ENCODE results near the gene PGAP2.
"Not testable (repeated sequence)": the region's sequence is repeated elsewhere in the genome, so short reads cannot be mapped to it uniquely, and the experiment has no call there.

PGAP2 gene

DNA sequence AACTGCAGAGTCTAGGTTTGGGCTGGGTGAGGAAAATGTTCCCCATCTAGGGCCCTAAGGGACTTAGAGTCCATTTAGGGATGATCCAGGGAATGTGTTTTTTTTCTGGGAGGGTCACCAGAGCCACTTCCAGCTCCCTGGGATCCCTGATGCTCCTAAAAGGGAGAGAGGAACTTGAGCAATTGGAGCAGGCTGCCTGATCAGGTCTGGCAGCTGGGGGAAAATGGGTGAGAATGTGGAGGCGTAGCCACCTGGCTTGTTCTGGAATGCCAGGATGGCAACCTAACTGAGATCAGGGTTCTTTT is 1.2 kb downstream of the PGAP2 start:
- H3K4me3 ChIP-seq (ENCODE audit: low read depth in 1 of 2, low read length in 2 of 2), result peak overlapping the region in 1 of 2 donors; percentile 88

DNA sequence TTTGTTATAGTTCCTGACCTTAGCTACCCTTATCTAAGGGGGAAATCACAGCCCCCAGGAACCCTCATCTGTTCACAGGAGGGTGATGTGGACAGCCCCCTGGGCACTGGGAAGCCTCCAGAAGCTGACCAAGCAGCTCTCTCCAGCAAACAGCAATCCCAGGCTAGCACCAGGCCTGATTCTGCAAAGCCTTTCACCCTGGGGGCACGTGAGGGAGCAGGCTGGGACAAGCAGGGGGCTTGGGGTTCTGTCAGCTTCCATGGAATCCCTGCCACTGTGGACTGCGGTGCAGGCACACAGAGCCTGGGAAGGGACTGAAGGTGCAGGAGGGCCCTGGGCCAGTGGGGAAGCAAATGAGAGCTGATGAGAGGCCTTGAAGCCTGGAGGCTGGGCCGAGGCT is 2.1 kb downstream of the PGAP2 start:
- H3K4me3 ChIP-seq (ENCODE audit: low read depth in 1 of 2, low read length in 2 of 2), result no peak overlapping the region
- H3K27me3 ChIP-seq (ENCODE audit: low read depth, low read length), result no peaks in the 10 kb centered on the region
- peaks cover 7 to 8% of the 10 kb centered on the region in 2 donors for H3K4me1 ChIP-seq (ENCODE audit: control insufficient read depth in 1 of 2, insufficient read depth in 2 of 2, low read length in 2 of 2)
- H3K27ac ChIP-seq (ENCODE audit: low read length), result no peak overlapping the region
- H3K36me3 ChIP-seq (ENCODE audit: control insufficient read depth in 1 of 2, insufficient read depth in 2 of 2, low read length in 2 of 2), result no peaks in the 10 kb centered on the region
- H3K9me3 ChIP-seq (ENCODE audit: control insufficient read depth in 1 of 2, low read length in 2 of 2), result no peaks in the 10 kb centered on the region

More for the DNA sequence above, 1.2 kb downstream of the PGAP2 start:
- Histone ChIP-seq H3K36me3 (ENCODE audit: control insufficient read depth in 1 of 2, insufficient read depth in 2 of 2, low read length in 2 of 2) (no peaks in the 10 kb centered on the region), H3K27ac (ENCODE audit: low read length) (no peak overlapping the region), H3K9me3 (ENCODE audit: control insufficient read depth in 1 of 2, low read length in 2 of 2) (no peaks in the 10 kb centered on the region), H3K27me3 (ENCODE audit: low read depth, low read length) (no peaks in the 10 kb centered on the region), H3K4me1 (ENCODE audit: control insufficient read depth in 1 of 2, insufficient read depth in 2 of 2, low read length in 2 of 2) (peaks cover 7 to 8% of the 10 kb centered on the region in 2 donors)

DNA sequence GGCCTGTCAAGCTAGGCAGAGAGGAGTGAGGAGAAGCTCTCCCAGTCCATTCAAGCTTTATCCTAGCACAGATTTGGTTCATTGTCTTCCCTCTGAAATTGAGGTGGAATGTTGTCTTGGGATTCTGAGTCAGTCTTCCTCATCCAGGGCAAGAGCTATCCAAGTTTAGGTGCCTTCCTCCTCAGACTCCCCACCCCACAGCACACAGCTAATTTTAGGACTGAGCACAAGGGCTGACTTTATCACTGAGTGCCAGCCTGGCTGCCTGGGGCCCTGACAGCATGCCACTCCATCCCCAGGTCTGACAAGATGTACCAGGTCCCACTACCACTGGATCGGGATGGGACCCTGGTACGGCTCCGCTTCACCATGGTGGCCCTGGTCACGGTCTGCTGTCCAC is 2.6 kb downstream of the PGAP2 start:
- Histone ChIP-seq H3K27ac (ENCODE audit: low read length) (no peak overlapping the region), H3K9me3 (ENCODE audit: control insufficient read depth in 1 of 2, low read length in 2 of 2) (no peaks in the 10 kb centered on the region), H3K4me1 (ENCODE audit: control insufficient read depth in 1 of 2, insufficient read depth in 2 of 2, low read length in 2 of 2) (peaks cover 7 to 8% of the 10 kb centered on the region in 2 donors), H3K4me3 (ENCODE audit: low read depth in 1 of 2, low read length in 2 of 2) (no peak overlapping the region), H3K27me3 (ENCODE audit: low read depth, low read length) (no peaks in the 10 kb centered on the region), H3K36me3 (ENCODE audit: control insufficient read depth in 1 of 2, insufficient read depth in 2 of 2, low read length in 2 of 2) (no peaks in the 10 kb centered on the region)

DNA sequence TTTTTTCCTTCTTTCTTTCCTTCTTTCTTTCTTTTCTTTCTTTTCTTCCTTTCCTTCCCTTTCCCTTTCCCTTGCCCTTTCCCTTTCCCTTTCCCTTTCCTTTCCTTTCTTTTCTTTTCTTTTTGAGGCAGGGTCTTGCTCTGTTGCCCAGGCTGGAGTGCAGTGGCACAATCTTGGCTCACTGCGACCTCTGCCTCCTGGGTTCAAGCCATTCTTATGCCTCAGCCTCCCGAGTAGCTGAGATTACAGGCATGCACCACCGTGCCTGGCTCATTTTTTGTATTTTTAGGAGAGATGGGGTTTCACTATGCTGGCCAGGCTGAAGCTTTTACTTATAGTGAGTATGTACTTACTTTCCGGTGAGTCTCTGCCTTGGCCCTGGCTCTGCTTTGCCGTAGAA is 6.5 kb downstream of the PGAP2 start:
- H3K4me3 ChIP-seq (ENCODE audit: low read depth in 1 of 2, low read length in 2 of 2); H3K36me3 ChIP-seq (ENCODE audit: control insufficient read depth in 1 of 2, insufficient read depth in 2 of 2, low read length in 2 of 2); H3K27ac ChIP-seq (ENCODE audit: low read length); H3K9me3 ChIP-seq (ENCODE audit: control insufficient read depth in 1 of 2, low read length in 2 of 2); H3K27me3 ChIP-seq (ENCODE audit: low read depth, low read length); H3K4me1 ChIP-seq (ENCODE audit: control insufficient read depth in 1 of 2, insufficient read depth in 2 of 2, low read length in 2 of 2): not testable (repeated sequence)

DNA sequence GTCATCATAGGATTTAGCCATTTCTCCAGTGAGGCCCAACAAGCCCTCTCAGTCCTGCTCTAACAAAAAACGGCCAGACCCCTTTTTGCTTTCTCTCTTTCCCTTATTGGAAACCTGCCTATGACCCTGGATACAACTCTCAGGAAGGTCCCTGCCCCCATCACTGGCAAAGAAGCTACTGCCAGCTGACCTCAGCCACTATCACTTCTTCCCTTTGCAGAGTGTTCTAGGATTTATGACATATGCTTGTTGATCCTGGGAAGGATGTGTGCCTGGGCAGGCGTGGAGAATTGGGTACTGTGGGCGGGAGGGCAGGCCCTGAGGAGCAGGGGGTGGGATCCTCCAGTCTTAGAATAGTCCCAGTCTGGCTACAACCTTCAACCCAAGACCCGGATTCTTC is 7.5 kb downstream of the PGAP2 start:
- Histone ChIP-seq H3K4me1 (ENCODE audit: control insufficient read depth in 1 of 2, insufficient read depth in 2 of 2, low read length in 2 of 2) (no peaks in the 10 kb centered on the region), H3K9me3 (ENCODE audit: control insufficient read depth in 1 of 2, low read length in 2 of 2) (no peaks in the 10 kb centered on the region), H3K4me3 (ENCODE audit: low read depth in 1 of 2, low read length in 2 of 2) (no peak overlapping the region), H3K27me3 (ENCODE audit: low read depth, low read length) (no peaks in the 10 kb centered on the region), H3K36me3 (ENCODE audit: control insufficient read depth in 1 of 2, insufficient read depth in 2 of 2, low read length in 2 of 2) (no peaks in the 10 kb centered on the region), H3K27ac (ENCODE audit: low read length) (no peak overlapping the region)

DNA sequence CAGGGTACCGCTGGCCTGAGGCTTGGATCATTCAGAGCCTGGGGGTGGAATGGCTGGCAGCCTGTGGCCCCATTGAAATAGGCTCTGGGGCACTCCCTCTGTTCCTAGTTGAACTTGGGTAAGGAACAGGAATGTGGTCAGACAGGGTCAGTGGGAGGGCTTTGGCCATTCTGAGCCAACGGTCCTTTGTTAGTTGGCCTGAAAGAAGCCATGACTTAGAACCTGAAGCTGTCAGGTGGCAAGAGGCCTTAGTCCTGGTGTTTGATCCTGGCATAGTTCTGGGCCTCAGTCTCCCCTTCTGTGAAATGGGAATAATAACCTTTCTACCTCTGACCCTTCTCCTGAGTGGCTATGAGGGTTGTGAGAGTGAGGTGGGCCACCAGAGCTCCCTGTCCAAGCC is 8.3 kb downstream of the PGAP2 start:
- Histone ChIP-seq H3K36me3 (ENCODE audit: control insufficient read depth in 1 of 2, insufficient read depth in 2 of 2, low read length in 2 of 2) (no peaks in the 10 kb centered on the region), H3K4me1 (ENCODE audit: control insufficient read depth in 1 of 2, insufficient read depth in 2 of 2, low read length in 2 of 2) (no peaks in the 10 kb centered on the region), H3K27me3 (ENCODE audit: low read depth, low read length) (no peaks in the 10 kb centered on the region), H3K27ac (ENCODE audit: low read length) (no peak overlapping the region), H3K4me3 (ENCODE audit: low read depth in 1 of 2, low read length in 2 of 2) (no peak overlapping the region), H3K9me3 (ENCODE audit: control insufficient read depth in 1 of 2, low read length in 2 of 2) (no peaks in the 10 kb centered on the region)

DNA sequence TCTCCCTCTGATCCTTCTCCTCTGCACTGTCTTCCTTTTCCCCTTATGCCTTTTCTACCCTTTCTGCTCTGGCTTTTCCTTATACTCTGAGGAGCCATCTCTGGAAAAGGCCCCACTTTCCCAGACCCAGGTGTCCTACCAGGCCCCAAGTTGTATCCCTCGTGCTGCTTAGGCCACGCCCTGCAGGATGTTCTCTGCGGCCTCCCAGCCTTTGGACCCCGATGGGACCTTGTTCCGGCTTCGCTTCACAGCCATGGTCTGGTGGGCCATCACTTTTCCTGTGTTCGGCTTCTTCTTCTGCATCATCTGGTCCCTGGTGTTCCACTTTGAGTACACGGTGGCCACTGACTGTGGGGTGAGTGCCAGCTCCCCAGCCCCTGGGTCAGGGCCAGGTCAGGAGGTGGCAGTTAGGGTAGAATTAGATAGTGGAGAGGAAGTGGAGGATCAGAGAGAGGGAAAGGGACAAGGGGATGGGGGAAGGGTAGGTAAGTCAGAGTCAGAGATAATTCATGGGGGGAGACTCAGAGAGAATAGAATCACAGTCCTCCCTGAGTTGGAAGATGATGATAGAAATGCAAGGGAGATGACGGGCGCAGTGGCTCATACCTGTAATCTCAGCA is 8.9 kb downstream of the PGAP2 start:
- Histone ChIP-seq H3K9me3 (ENCODE audit: control insufficient read depth in 1 of 2, low read length in 2 of 2) (no peaks in the 10 kb centered on the region), H3K27me3 (ENCODE audit: low read depth, low read length) (no peaks in the 10 kb centered on the region), H3K4me3 (ENCODE audit: low read depth in 1 of 2, low read length in 2 of 2) (no peak overlapping the region), H3K4me1 (ENCODE audit: control insufficient read depth in 1 of 2, insufficient read depth in 2 of 2, low read length in 2 of 2) (no peaks in the 10 kb centered on the region), H3K27ac (ENCODE audit: low read length) (no peak overlapping the region), H3K36me3 (ENCODE audit: control insufficient read depth in 1 of 2, insufficient read depth in 2 of 2, low read length in 2 of 2) (no peaks in the 10 kb centered on the region)

DNA sequence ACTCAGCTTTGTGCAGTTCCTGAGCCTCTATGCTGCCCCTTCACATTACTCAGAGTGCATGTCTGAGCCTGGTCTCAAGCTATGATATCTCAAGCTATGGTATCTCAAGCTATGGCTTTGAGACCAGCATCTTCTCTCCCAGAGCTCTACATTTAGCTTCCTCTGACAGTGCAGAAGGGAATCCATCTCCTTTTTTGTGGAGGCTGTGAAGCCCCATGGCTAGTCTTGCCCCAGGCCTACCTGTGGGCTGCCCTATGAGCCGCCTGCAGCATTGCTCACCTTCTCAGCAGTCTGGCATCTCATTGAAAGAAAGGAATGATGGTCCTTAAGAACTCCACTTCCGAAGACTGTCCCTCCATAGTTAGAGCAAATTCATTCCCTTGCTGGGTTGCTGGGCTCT is 12.6 kb downstream of the PGAP2 start:
- H3K36me3 ChIP-seq (ENCODE audit: control insufficient read depth in 1 of 2, insufficient read depth in 2 of 2, low read length in 2 of 2), result peaks cover 2 to 3% of the 10 kb centered on the region in 2 donors
- no peaks in the 10 kb centered on the region for H3K9me3 ChIP-seq (ENCODE audit: control insufficient read depth in 1 of 2, low read length in 2 of 2)
- no peaks in the 10 kb centered on the region for H3K27me3 ChIP-seq (ENCODE audit: low read depth, low read length)
- no peak overlapping the region for H3K27ac ChIP-seq (ENCODE audit: low read length)
- no peak overlapping the region for H3K4me3 ChIP-seq (ENCODE audit: low read depth in 1 of 2, low read length in 2 of 2)
- H3K4me1 ChIP-seq (ENCODE audit: control insufficient read depth in 1 of 2, insufficient read depth in 2 of 2, low read length in 2 of 2), result no peaks in the 10 kb centered on the region

DNA sequence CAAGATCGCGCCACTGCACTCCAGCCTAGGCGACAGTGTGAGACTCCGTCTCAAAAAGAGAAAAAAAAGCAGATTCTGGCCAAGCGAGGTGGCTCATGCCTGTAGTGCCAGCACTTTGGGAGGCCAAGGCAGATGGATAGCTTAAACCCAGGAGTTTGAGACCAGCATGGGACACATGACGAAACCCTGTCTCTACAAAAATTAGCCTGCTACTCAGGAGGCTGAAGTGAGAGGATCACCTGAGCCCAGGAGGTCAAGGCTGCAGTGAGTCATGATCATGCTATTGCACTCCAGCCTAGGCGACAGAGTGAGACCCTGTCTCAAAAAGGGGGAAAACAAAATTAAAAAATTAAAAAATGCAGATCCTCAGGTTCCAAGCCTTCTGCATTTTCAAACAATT is 14.0 kb downstream of the PGAP2 start:
- no peak overlapping the region for H3K27ac ChIP-seq (ENCODE audit: low read length)
- H3K4me1 ChIP-seq (ENCODE audit: control insufficient read depth in 1 of 2, insufficient read depth in 2 of 2, low read length in 2 of 2), result no peaks in the 10 kb centered on the region
- no peaks in the 10 kb centered on the region for H3K27me3 ChIP-seq (ENCODE audit: low read depth, low read length)
- H3K36me3 ChIP-seq (ENCODE audit: control insufficient read depth in 1 of 2, insufficient read depth in 2 of 2, low read length in 2 of 2), result peaks cover 15 to 16% of the 10 kb centered on the region in 2 donors
- H3K4me3 ChIP-seq (ENCODE audit: low read depth in 1 of 2, low read length in 2 of 2), result no peak overlapping the region
- H3K9me3 ChIP-seq (ENCODE audit: control insufficient read depth in 1 of 2, low read length in 2 of 2), result no peaks in the 10 kb centered on the region

DNA sequence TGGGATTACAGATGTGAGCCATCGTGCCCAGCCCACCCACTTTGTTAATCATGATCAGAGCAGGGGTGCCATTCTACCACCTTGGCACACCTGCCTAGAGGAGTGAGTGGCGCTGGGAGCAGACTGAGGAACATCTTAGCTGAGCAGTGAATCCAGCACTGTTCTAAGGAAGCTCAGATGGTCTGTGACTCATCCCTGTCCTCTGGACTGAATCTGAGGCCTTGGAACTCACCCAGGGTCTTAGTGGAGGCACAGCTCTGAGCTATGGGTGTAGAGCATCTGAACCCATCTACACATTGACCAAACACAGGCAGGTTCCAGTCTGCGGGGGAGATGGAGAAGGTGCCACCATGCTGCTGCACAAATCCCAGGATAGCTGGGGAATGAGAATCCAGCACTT is 14.9 kb downstream of the PGAP2 start:
- no peaks in the 10 kb centered on the region for H3K9me3 ChIP-seq (ENCODE audit: control insufficient read depth in 1 of 2, low read length in 2 of 2)
- peaks cover 23 to 26% of the 10 kb centered on the region in 2 donors for H3K36me3 ChIP-seq (ENCODE audit: control insufficient read depth in 1 of 2, insufficient read depth in 2 of 2, low read length in 2 of 2)
- no peak overlapping the region for H3K4me3 ChIP-seq (ENCODE audit: low read depth in 1 of 2, low read length in 2 of 2)
- H3K27me3 ChIP-seq (ENCODE audit: low read depth, low read length), result no peaks in the 10 kb centered on the region
- H3K4me1 ChIP-seq (ENCODE audit: control insufficient read depth in 1 of 2, insufficient read depth in 2 of 2, low read length in 2 of 2), result no peaks in the 10 kb centered on the region
- no peak overlapping the region for H3K27ac ChIP-seq (ENCODE audit: low read length)

DNA sequence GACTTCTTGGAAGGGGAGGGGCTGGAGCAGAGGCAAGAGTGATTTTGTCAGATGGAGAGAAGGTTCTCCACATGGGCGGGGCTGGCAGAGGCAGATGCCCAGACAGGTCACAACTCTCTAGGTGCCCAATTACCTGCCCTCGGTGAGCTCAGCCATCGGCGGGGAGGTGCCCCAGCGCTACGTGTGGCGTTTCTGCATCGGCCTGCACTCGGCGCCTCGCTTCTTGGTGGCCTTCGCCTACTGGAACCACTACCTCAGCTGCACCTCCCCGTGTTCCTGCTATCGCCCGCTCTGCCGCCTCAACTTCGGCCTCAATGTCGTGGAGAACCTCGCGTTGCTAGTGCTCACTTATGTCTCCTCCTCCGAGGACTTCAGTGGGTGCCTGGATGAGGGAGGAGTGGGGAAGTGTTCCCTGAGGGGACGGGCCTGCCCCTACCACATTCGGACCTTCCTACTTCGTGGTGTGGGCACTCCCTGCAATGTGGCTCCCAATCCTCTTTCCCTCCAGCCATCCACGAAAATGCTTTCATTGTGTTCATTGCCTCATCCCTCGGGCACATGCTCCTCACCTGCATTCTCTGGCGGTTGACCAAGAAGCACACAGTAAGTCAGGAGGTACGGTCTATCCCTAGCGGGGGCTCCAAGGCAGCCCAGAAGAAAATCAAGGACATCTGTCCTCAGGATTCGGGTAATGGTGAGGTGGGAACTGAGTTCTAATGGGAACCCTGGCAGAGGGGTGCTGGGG is 15.6 kb downstream of the PGAP2 start:
- H3K4me3 ChIP-seq (ENCODE audit: low read depth in 1 of 2, low read length in 2 of 2), result no peak overlapping the region
- no peaks in the 10 kb centered on the region for H3K4me1 ChIP-seq (ENCODE audit: control insufficient read depth in 1 of 2, insufficient read depth in 2 of 2, low read length in 2 of 2)
- peaks cover 23 to 26% of the 10 kb centered on the region in 2 donors for H3K36me3 ChIP-seq (ENCODE audit: control insufficient read depth in 1 of 2, insufficient read depth in 2 of 2, low read length in 2 of 2)
- no peak overlapping the region for H3K27ac ChIP-seq (ENCODE audit: low read length)
- no peaks in the 10 kb centered on the region for H3K27me3 ChIP-seq (ENCODE audit: low read depth, low read length)
- H3K9me3 ChIP-seq (ENCODE audit: control insufficient read depth in 1 of 2, low read length in 2 of 2), result no peaks in the 10 kb centered on the region

All from muscle layer of duodenum (tissue), 2 donors.